Measurements from ENCODE around the gene HYCC2.
A peak's percentile ranks its signal among the peaks of the same experiment; 100 is the strongest.
"Not testable (repeated sequence)": the region's sequence is repeated elsewhere in the genome, so short reads cannot be mapped to it uniquely, and the experiment has no call there.

Gene HYCC2

GRCh38 chr2:201071479-201072200 is at the start of gene HYCC2, which contains the start of gene NDUFB3:
HYCC2 (minus strand) TSS chr2:201071671; CDS start chr2:201024009, 47,662 bp downstream.
NDUFB3 (plus strand) TSS chr2:201072001; CDS start chr2:201078883, 6,882 bp downstream.
- DNase-seq (ENCODE audit: low read depth), result peak; percentile 82

DNA sequence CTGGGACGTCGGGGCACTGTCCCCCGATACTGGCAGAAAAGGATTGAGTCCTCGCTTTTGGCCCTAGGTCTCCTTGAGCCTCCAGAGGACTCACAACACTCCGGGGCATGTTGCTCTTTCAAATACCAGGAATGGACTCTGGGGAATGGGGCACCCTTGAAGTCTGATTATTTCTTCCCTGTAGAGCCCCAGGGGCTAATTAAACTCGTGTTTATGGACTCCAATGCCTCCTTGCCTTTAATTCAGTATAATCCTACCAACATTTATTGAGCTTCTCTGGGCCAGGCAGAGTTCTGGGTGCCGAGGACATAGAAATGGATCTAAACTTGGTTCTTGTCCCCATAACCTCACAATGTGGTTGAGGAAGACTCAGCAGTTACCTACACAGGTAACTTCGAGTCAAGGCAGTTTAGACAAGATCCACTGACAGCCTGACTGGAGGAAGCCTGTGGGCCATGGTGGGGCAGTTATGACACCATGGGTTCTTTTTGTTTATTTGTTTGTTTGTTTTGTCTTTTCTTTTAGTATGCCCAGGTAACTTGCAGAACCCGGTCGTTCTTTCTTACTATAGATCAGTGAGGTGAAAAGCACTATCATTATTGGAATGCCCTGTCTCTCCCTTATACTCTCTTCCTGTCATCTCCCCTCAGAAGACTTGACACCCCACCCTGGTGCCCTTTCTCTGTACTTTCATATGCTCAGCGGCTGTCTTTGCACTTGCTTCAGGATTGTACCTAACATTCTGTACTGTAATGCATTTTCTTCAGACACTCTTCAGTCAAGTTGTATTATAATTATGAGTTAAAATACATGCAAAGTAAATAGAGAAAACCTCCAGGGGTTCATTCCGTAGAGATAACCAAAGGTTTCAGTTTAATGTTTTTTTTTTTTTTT is 47.7 kb upstream of the HYCC2 start:
- DNase-seq (ENCODE audit: low read depth), result no peak

- peak; percentile 83 for DNase-seq (ENCODE audit: low read depth)
Measured at GRCh38 chr2:201118121-201118960, 46.9 kb upstream of the HYCC2 start.

GRCh38 chr2:201117735-201118094 is 46.2 kb upstream of the HYCC2 start:
- not testable (repeated sequence) for DNase-seq (ENCODE audit: low read depth)

- DNase-seq (ENCODE audit: low read depth), result no peak
Measured at GRCh38 chr2:201116959-201117734, 45.7 kb upstream of the HYCC2 start.

GRCh38 chr2:201116115-201116958 is 44.9 kb upstream of the HYCC2 start, which contains the start of gene CFLAR:
CFLAR (plus strand) TSS chr2:201116164; CDS start chr2:201129866, 13,702 bp downstream.
- peak; percentile 76 for DNase-seq (ENCODE audit: low read depth)

DNA sequence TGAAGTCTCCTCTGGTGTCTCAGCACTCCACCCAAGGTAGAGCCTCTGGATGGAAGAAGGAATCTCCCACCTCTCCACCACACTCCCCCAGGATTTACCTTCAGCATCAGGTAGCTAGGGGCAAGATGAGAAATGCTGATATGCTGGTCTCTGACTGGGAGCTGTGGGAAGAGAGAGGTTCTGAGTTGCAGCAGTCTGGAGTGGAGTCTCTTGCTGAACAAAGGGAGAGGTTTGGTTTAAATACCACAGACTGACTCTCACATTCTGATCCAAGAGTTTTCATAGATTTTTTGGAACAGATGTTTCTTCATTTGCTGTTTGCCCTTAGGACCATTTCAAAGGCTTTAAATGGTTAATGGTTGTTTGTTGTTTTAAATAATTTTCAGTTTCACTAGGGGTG is 43.4 kb upstream of the HYCC2 start:
- DNase-seq (ENCODE audit: low read depth), result no peak

DNA sequence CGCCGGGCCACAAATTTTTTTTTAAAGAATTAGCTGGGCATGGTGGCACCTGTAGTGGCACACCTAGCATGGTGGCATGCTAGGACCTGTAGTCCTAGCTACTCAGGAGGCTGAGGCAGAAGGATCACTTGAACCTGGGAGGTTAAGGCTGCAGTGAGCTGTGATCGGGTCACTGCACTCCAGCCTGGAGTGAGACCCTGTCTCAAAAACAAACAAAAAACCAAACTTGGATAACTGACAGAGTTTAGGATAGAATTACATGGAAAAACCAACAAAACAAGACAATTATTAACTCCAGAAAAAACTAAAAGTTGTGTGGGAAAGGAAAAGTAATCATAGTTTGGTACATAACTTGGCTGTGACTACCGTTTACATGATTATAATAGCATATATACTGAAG is 42.9 kb upstream of the HYCC2 start:
- DNase-seq (ENCODE audit: low read depth), result no peak

GRCh38 chr2:201111096-201111495 is 39.6 kb upstream of the HYCC2 start:
- no peak for DNase-seq (ENCODE audit: low read depth)

- no peak for DNase-seq (ENCODE audit: low read depth)
Measured at GRCh38 chr2:201110615-201111014, 39.1 kb upstream of the HYCC2 start.

DNA sequence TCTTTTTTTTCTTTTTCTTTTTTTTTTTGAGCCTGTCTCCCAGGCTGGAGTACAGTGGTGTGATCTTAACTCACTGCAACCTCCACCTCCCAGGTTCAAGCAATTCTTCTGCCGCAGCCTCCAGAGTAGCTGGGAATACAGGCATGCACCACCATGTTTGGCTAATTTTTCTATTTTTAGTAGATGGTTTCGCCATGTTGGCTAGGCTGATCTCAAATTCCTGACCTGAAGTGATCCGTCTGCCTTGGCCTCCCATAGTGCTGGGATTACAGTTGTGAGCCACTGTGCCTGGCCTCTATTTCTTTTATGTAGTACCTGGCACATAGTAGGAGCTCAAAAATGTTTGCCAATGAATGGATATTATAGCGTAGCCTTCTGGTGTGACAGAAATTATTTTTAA is 37.7 kb upstream of the HYCC2 start:
- no peak for DNase-seq (ENCODE audit: low read depth)

DNA sequence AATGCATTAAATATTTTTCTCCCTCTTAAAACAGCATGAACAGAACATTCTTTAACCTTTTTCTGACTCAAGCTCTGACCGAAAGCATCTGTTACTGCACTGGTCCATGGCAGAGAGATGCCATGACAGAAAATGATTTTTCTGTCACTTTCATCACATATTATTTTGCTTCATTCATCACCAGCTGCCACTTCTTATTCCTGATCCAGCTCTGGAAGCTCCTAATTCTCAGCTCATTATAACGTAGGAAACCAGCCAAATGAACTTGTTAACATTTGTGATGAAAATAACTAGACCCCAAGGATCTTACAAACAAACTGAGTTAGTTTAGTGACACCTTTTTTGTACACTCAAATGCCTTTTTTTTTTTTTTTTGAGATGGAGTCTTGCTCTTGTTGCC is 36.9 kb upstream of the HYCC2 start:
- no peak for DNase-seq (ENCODE audit: low read depth)

DNA sequence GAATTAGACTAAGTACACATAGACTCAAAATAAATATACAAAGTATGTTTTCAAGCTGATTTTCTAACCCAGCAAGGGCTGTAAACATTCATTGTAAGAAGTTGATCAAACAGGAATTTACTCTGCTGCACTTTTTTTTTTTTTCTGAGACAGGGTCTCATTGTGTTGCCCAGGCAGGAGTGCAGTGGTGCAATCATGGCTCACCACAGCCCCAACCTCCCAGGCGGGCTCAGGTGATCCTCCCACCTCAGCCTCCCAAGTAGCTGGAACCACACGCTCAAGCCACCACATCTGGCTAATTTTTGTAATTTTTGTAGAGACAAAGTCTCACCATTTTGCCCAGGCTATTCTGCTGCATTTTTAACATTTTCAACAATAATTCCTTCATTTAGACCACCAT is 36.2 kb upstream of the HYCC2 start:
- no peak for DNase-seq (ENCODE audit: low read depth)

GRCh38 chr2:201105759-201106158 is 34.3 kb upstream of the HYCC2 start:
- no peak for DNase-seq (ENCODE audit: low read depth)

DNA sequence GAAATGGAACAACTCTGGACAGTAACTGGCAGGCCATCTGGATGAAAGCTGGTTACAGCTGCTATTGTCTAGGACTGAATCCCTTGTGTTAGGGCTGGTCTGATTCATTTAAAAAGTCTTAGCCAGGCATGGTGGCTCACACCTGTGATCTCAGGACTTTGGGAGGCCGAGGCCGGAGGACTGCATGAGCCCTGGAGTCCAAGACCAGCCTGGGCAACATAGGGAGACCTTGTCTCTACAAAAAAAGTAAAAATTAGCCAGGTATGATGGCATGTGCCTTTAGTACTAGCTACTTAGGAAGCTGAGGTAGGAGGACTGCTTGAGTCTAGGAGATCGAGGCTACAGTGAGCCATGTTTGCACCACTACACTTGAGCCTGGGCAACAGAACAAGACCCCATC is 29.0 kb upstream of the HYCC2 start:
- DNase-seq (ENCODE audit: low read depth), result no peak

GRCh38 chr2:201093573-201093972 is 22.1 kb upstream of the HYCC2 start:
- DNase-seq (ENCODE audit: low read depth), result no peak

DNA sequence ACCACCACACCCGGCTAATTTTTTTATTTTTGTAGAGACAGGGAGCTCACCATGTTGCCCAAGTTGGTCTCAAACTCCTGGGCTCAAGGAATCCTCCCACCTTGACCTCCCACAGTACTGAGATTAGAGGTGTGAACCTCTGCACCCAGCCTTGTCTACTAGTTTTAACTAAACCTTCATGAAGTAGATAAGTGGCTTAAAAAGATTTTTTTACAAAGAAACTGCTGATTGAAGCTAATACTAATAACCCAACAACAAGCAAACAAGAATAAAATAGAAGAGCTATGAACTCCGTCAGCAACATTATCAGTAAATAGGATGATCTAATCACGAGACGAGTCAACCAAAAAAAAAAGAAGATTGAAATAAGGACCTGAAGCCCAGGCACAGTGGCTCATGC is 19.1 kb upstream of the HYCC2 start:
- no peak for DNase-seq (ENCODE audit: low read depth)

DNA sequence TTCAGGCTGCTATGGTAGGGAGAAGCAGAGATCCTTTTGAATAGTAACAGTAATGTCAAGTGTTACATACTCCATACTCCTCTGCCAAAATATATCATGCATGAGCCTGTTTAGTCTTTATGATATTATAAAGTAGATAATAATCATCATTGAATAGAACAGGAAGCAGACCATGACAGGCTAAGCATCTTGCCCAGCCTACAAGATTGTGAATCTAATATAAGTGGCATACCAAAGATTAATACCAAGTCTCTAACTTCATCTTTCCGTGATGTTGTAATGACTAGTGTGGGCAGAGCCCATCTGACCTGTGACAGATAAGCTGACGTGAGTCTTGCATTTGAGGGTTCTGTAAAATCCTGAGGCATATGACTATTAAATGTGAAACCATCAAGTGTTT is 13.4 kb upstream of the HYCC2 start:
- DNase-seq (ENCODE audit: low read depth), result no peak

GRCh38 chr2:201074996-201075395 is 3.5 kb upstream of the HYCC2 start:
- DNase-seq (ENCODE audit: low read depth), result no peak

DNA sequence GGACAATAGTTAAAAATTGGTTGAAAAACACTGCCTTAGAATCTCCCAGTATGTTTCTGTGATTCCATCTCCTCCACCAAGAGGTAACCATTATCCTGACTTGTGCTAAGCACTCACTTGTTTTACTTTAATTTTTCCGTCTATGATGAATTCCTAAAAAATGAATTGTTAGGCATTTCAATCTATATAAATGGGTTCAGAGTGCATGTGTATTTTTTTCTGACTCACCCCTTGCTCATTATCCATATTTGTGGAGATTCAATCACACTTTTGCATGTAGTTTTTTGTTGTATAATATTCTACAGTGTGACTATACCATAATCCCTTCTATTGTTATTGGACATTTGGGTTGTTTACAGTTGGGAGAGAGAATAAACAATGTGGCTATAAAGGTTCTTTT is 1.6 kb upstream of the HYCC2 start:
- DNase-seq (ENCODE audit: low read depth), result no peak

- DNase-seq (ENCODE audit: low read depth), result no peak
Measured at GRCh38 chr2:201072201-201072530, 695 bp upstream of the HYCC2 start.
